ENCODE data around the gene KLC4.

- no peak for TF ChIP-seq CTCF (IDR thresholded peaks at IDR 0.05)
- no peak for TF ChIP-seq POLR2A (IDR thresholded peaks at IDR 0.05)
- TF ChIP-seq POLR2AphosphoS5 (IDR thresholded peaks at IDR 0.05): no peak
Observed at GRCh38 chr6:43012364-43012763, 47.1 kb upstream of the KLC4 start.

All from gastroesophageal sphincter (tissue), 3 donors.